Upper lobe of left lung (tissue), 4 donors: ENCODE data around the gene FAM53B.

ENCODE experiments used
- CTCF ChIP-seq, 6 experiments: fragments of 450-650 bp in 4 of 6; fragments of 200-600 bp in 2 of 6; sonication (generic) in 2 of 6; IDR thresholded peaks; one replicate each; pipeline ENCODE4 v1.5.1; 2016 to 2019; ENCODE audit warnings: antibody characterized with exemption in 6 of 6
- EP300 ChIP-seq, 4 donors: sonication (generic); formaldehyde crosslinking; IDR thresholded peaks; one replicate each; pipeline ENCODE4 v1.5.1; 2017; ENCODE audit warnings: antibody characterized with exemption in 4 of 4, control low read depth in 2 of 4
- POLR2A ChIP-seq, 4 donors: fragments of 450-650 bp; IDR thresholded peaks; one replicate each; pipeline ENCODE4 v1.5.1; 2016 to 2017; ENCODE audit warnings: antibody characterized with exemption in 4 of 4, mild to moderate bottlenecking in 2 of 4
- POLR2AphosphoS5 ChIP-seq, 2 donors: sonication (generic); formaldehyde crosslinking; IDR thresholded peaks; one replicate each; pipeline ENCODE4 v1.5.1; 2017; ENCODE audit warnings: antibody characterized with exemption in 2 of 2

- TF ChIP-seq POLR2A (IDR thresholded peaks at IDR 0.05) (no peak), CTCF (IDR thresholded peaks at IDR 0.05) (no peak), EP300 (IDR thresholded peaks at IDR 0.05) (no peak), POLR2AphosphoS5 (IDR thresholded peaks at IDR 0.05) (peak; percentile 39 to 65)
These were observed 111.6 kb downstream of the FAM53B start for GRCh38 chr10:124632566-124632965.
